K562 (cell line): ENCODE data around the gene GFI1B.

Experiments
- MXI1 ChIP-seq: IDR thresholded peaks from 2 replicates; pipeline ENCODE4 v1.6.1; 2011; ENCODE audit warnings: low read depth, mild to moderate bottlenecking, improper control_type of control experiment, low read length
- NONO ChIP-seq, 2 experiments: fragments of 200-400 bp in 1 of 2; fragments of 450-650 bp in 1 of 2; formaldehyde crosslinking in 1 of 2; IDR thresholded peaks; 2 replicates each; pipeline ENCODE4 v1.6.1; 2017; ENCODE audit warnings: low read depth in 2 of 2, mild to moderate bottlenecking in 2 of 2, moderate library complexity in 2 of 2, low read length in 1 of 2
- SRSF1 ChIP-seq: fragments of 200-400 bp; formaldehyde crosslinking; IDR thresholded peaks from 2 replicates; pipeline ENCODE4 v1.6.1; 2017; ENCODE audit warnings: mild to moderate bottlenecking, low read depth, low read length, moderate library complexity
- ZNF384 ChIP-seq: IDR thresholded peaks from 2 replicates; pipeline ENCODE4 v1.6.1; 2012; ENCODE audit warnings: low read depth, low read length, improper control_type of control experiment
- TF ChIP-seq, protein P1 (sequence below): sonication (generic); formaldehyde crosslinking; IDR thresholded peaks from 2 replicates; pipeline ENCODE4 v1.8.1; 2023; ENCODE audit warnings: mild to moderate bottlenecking, missing genetic modification reagents
- TF ChIP-seq, protein P2 (sequence below): fragments of 450-650 bp; IDR thresholded peaks from 2 replicates; pipeline ENCODE4 v1.6.1; 2016
- TF ChIP-seq, protein P3 (sequence below): fragments of 450-650 bp; IDR thresholded peaks from 2 replicates; pipeline ENCODE4 v1.6.1; 2018; ENCODE audit not compliant: partially characterized antibody

- no peak for TF ChIP-seq ZNF384
- TF ChIP-seq, protein P1, sequence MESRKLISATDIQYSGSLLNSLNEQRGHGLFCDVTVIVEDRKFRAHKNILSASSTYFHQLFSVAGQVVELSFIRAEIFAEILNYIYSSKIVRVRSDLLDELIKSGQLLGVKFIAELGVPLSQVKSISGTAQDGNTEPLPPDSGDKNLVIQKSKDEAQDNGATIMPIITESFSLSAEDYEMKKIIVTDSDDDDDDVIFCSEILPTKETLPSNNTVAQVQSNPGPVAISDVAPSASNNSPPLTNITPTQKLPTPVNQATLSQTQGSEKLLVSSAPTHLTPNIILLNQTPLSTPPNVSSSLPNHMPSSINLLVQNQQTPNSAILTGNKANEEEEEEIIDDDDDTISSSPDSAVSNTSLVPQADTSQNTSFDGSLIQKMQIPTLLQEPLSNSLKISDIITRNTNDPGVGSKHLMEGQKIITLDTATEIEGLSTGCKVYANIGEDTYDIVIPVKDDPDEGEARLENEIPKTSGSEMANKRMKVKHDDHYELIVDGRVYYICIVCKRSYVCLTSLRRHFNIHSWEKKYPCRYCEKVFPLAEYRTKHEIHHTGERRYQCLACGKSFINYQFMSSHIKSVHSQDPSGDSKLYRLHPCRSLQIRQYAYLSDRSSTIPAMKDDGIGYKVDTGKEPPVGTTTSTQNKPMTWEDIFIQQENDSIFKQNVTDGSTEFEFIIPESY (CRISPR knock-in tag): no peak
- TF ChIP-seq NONO (IDR thresholded peaks at IDR 0.05; ENCODE audit: low read depth in 2 of 2, low read length in 1 of 2): no peak
- TF ChIP-seq, protein P2, sequence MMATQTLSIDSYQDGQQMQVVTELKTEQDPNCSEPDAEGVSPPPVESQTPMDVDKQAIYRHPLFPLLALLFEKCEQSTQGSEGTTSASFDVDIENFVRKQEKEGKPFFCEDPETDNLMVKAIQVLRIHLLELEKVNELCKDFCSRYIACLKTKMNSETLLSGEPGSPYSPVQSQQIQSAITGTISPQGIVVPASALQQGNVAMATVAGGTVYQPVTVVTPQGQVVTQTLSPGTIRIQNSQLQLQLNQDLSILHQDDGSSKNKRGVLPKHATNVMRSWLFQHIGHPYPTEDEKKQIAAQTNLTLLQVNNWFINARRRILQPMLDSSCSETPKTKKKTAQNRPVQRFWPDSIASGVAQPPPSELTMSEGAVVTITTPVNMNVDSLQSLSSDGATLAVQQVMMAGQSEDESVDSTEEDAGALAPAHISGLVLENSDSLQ: no peak
- TF ChIP-seq MXI1: no peak
- TF ChIP-seq, protein P3, sequence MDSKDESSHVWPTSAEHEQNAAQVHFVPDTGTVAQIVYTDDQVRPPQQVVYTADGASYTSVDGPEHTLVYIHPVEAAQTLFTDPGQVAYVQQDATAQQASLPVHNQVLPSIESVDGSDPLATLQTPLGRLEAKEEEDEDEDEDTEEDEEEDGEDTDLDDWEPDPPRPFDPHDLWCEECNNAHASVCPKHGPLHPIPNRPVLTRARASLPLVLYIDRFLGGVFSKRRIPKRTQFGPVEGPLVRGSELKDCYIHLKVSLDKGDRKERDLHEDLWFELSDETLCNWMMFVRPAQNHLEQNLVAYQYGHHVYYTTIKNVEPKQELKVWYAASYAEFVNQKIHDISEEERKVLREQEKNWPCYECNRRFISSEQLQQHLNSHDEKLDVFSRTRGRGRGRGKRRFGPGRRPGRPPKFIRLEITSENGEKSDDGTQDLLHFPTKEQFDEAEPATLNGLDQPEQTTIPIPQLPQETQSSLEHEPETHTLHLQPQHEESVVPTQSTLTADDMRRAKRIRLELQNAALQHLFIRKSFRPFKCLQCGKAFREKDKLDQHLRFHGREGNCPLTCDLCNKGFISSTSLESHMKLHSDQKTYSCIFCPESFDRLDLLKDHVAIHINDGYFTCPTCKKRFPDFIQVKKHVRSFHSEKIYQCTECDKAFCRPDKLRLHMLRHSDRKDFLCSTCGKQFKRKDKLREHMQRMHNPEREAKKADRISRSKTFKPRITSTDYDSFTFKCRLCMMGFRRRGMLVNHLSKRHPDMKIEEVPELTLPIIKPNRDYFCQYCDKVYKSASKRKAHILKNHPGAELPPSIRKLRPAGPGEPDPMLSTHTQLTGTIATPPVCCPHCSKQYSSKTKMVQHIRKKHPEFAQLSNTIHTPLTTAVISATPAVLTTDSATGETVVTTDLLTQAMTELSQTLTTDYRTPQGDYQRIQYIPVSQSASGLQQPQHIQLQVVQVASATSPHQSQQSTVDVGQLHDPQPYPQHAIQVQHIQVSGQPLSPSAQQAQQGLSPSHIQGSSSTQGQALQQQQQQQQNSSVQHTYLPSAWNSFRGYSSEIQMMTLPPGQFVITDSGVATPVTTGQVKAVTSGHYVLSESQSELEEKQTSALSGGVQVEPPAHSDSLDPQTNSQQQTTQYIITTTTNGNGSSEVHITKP: no peak
- TF ChIP-seq SRSF1: no peak
Measured at GRCh38 chr9:132955768-132956167, 22.7 kb upstream of the GFI1B start.
